Endodermal cell (in vitro differentiated cells): ENCODE data around the gene GAL3ST2. TPM values are rescaled to one million over a fixed set of nuclear protein-coding genes. Genes with fewer than 3 reads are reported as not detected.
"Not testable (repeated sequence)": the region's sequence is repeated elsewhere in the genome, so short reads cannot be mapped to it uniquely, and the experiment has no call there.

Experiments
- DNase-seq: peaks from one replicate; pipeline ENCODE4 v3.0.0-alpha.2; 2017
- H3K27ac ChIP-seq: 2 replicates; pipeline ENCODE4 v1.5.1; 2013; ENCODE audit warnings: mild to moderate bottlenecking, low read depth, low read length, moderate library complexity
- H3K27me3 ChIP-seq: 2 replicates; pipeline ENCODE4 v1.6.1; 2013; ENCODE audit warnings: mild to moderate bottlenecking, low read length, moderate library complexity; ENCODE audit not compliant: insufficient read depth, control insufficient read depth, poor library complexity, severe bottlenecking
- H3K36me3 ChIP-seq: 2 replicates; pipeline ENCODE4 v1.7.0; 2013; ENCODE audit warnings: mild to moderate bottlenecking, low read length, moderate library complexity; ENCODE audit not compliant: control insufficient read depth, insufficient read depth
- H3K4me1 ChIP-seq: one replicate; pipeline ENCODE4 v1.7.0; 2013; ENCODE audit warnings: low read length; ENCODE audit not compliant: control insufficient read depth, insufficient read depth
- H3K4me3 ChIP-seq: 2 replicates; pipeline ENCODE4 v1.5.1; 2013; ENCODE audit warnings: mild to moderate bottlenecking, low read length, moderate library complexity
- H3K9ac ChIP-seq: 2 replicates; pipeline ENCODE4 v1.6.1; 2013; ENCODE audit warnings: mild to moderate bottlenecking, low read length, moderate library complexity; ENCODE audit not compliant: poor library complexity, severe bottlenecking; ENCODE audit errors: extremely low read depth
- H3K9me3 ChIP-seq: 2 replicates; pipeline ENCODE4 v1.6.1; 2013; ENCODE audit warnings: mild to moderate bottlenecking, low read length, moderate library complexity; ENCODE audit not compliant: control insufficient read depth
- H3K27ac Mint-ChIP-seq: 2 replicates; pipeline ENCODE4 v1.8.0; 2020; ENCODE audit warnings: mixed read lengths
- H3K27me3 Mint-ChIP-seq: 2 replicates; pipeline ENCODE4 v1.8.0; 2021; ENCODE audit warnings: mild to moderate bottlenecking, mixed read lengths; ENCODE audit not compliant: insufficient read depth
- H3K36me3 Mint-ChIP-seq: 2 replicates; pipeline ENCODE4 v1.8.0; 2020; ENCODE audit warnings: low read depth, mixed read lengths
- H3K4me1 Mint-ChIP-seq: 2 replicates; pipeline ENCODE4 v1.8.0; 2020; ENCODE audit warnings: mixed read lengths
- H3K4me3 Mint-ChIP-seq: 2 replicates; pipeline ENCODE4 v1.8.0; 2020; ENCODE audit warnings: mild to moderate bottlenecking, moderate library complexity, mixed read lengths
- H3K9me3 Mint-ChIP-seq: 2 replicates; pipeline ENCODE4 v1.8.0; 2020; ENCODE audit warnings: mild to moderate bottlenecking, mixed read lengths
- CTCF ChIP-seq: fragments of 200-600 bp; sonication (generic); conservative IDR thresholded peaks from 2 replicates; pipeline ENCODE4 v1.5.0; 2021; ENCODE audit warnings: antibody characterized with exemption, mild to moderate bottlenecking
- WGBS, 2 experiments: methylation state at CpG; one replicate each; pipeline versions ENCODE4 v1.1.5 to v1.1.7; 2013; ENCODE audit warnings: missing lambda C conversion rate in 2 of 2, mixed read lengths in 1 of 2; ENCODE audit not compliant: insufficient coverage in 1 of 2, insufficient read length in 1 of 2; 5-methylcytosine and 5-hydroxymethylcytosine counted together
- total RNA-seq, 2 donors: library from RNA; stranded (reverse); fragmentation: NEBNext Ultra II Directional in 1 of 2; extraction: Animal tissue kit (Norgen Biotek cat#: 25700) in 1 of 2; gene quantifications; 2 replicates in 1 of 2; 3 replicates in 1 of 2; pipeline ENCODE4 v1.2.1, GENCODE V29; 2021

Gene GAL3ST2
- total RNA-seq, 2 donors from 2014 or later = 0.57 to 0.91 TPM

GRCh38 chr2:241729868-241730267 is 46.8 kb upstream of the GAL3ST2 start:
- Mint-ChIP-seq H3K9me3 (no peaks in the 10 kb centered on the region), H3K4me1 (no peaks in the 10 kb centered on the region), H3K27me3 (peaks cover 9% of the 10 kb centered on the region), H3K27ac (no peak overlapping the region), H3K36me3 (peaks cover 25% of the 10 kb centered on the region), H3K4me3 (no peak overlapping the region)
- TF ChIP-seq CTCF = no peak
- Histone ChIP-seq H3K4me1 (no peaks in the 10 kb centered on the region), H3K9me3 (no peaks in the 10 kb centered on the region), H3K36me3 (no peaks in the 10 kb centered on the region), H3K27ac (no peak overlapping the region), H3K27me3 (no peaks in the 10 kb centered on the region), H3K4me3 (no peak overlapping the region), H3K9ac (no peak overlapping the region)
- no peak for DNase-seq
- WGBS, 2 experiments = 96 to 100% methylated on average over 5 to 6 of the region's 6 CpGs

- Histone ChIP-seq H3K4me1 (no peaks in the 10 kb centered on the region), H3K4me3 (no peak overlapping the region), H3K27ac (no peak overlapping the region), H3K9ac (no peak overlapping the region), H3K9me3 (no peaks in the 10 kb centered on the region), H3K27me3 (no peaks in the 10 kb centered on the region), H3K36me3 (no peaks in the 10 kb centered on the region)
- Mint-ChIP-seq H3K27me3 (peaks cover 9% of the 10 kb centered on the region), H3K27ac (no peak overlapping the region), H3K4me1 (no peaks in the 10 kb centered on the region), H3K36me3 (peaks cover 23% of the 10 kb centered on the region), H3K9me3 (no peaks in the 10 kb centered on the region), H3K4me3 (no peak overlapping the region)
- DNase-seq = no peak
- 88 to 94% methylated on average over 10 to 12 of the region's 12 CpGs for WGBS, 2 experiments
- TF ChIP-seq CTCF = no peak
These were observed 45.8 kb upstream of the GAL3ST2 start for GRCh38 chr2:241730671-241731293.

GRCh38 chr2:241732513-241733186 is 44.0 kb upstream of the GAL3ST2 start:
- not testable (repeated sequence) for H3K36me3 ChIP-seq, H3K9ac ChIP-seq, H3K27me3 Mint-ChIP-seq, H3K4me3 Mint-ChIP-seq, H3K27me3 ChIP-seq, H3K9me3 ChIP-seq, H3K27ac Mint-ChIP-seq, H3K4me1 Mint-ChIP-seq, H3K27ac ChIP-seq, H3K9me3 Mint-ChIP-seq, H3K4me3 ChIP-seq, H3K4me1 ChIP-seq
- H3K36me3 Mint-ChIP-seq = peaks cover 13% of the 10 kb centered on the region
- peak; percentile 77 for TF ChIP-seq CTCF
- WGBS, 2 experiments = 51 to 75% methylated on average over 8 to 18 of the region's 26 CpGs
- peak; percentile 83 for DNase-seq
